Thoracic aorta (tissue), 2 donors: ENCODE data around the gene KLF6. TPM values are rescaled to one million over a fixed set of nuclear protein-coding genes. Genes with fewer than 3 reads are reported as not detected.
"Not testable (repeated sequence)": the region's sequence is repeated elsewhere in the genome, so short reads cannot be mapped to it uniquely, and the experiment has no call there.

Source experiments
- ATAC-seq: fragments of 150-250 bp; one replicate; pipeline ENCODE4 v1.8.0; 2017; ENCODE audit warnings: low read depth; ENCODE audit not compliant: insufficient number of reproducible peaks, low FRiP score
- DNase-seq: peaks from one replicate; pipeline ENCODE4 v3.0.0-alpha.2; 2020; ENCODE audit warnings: low spot score
- H3K27ac ChIP-seq, 2 donors: fragments of 200-600 bp; sonication (generic); 1 replicate in 1 of 2; 2 replicates in 1 of 2; pipeline ENCODE4 v1.5.1; 2016; ENCODE audit warnings: mild to moderate bottlenecking in 2 of 2, moderate library complexity in 2 of 2
- H3K27me3 ChIP-seq: fragments of 200-600 bp; sonication (generic); replicated peaks from 2 replicates; pipeline ENCODE4 v1.6.0; 2016; ENCODE audit warnings: mild to moderate bottlenecking; ENCODE audit not compliant: insufficient read depth
- H3K36me3 ChIP-seq: fragments of 200-600 bp; sonication (generic); one replicate; pipeline ENCODE4 v1.5.1; 2016
- H3K4me1 ChIP-seq, 2 donors: fragments of 200-600 bp; sonication (generic); 1 replicate in 1 of 2; 2 replicates in 1 of 2; pipeline versions ENCODE4 v1.5.1 to v1.6.0; 2016; ENCODE audit warnings: low read depth in 2 of 2, mild to moderate bottlenecking in 1 of 2; ENCODE audit not compliant: control insufficient read depth in 1 of 2
- H3K4me3 ChIP-seq: fragments of 200-600 bp; sonication (generic); 2 replicates; pipeline ENCODE4 v1.5.1; 2016; ENCODE audit warnings: mild to moderate bottlenecking
- H3K9me3 ChIP-seq: fragments of 200-600 bp; sonication (generic); 2 replicates; pipeline ENCODE4 v1.5.1; 2016
- CTCF ChIP-seq: fragments of 200-600 bp; sonication (generic); IDR thresholded peaks from one replicate; pipeline ENCODE4 v1.5.1; 2019; ENCODE audit warnings: antibody characterized with exemption
- total RNA-seq, 2 donors: library from RNA; depleted of rRNA; stranded (reverse); fragments of >200 nt; gene quantifications; one replicate each; pipeline versions ENCODE4 v1.1.0 to v1.2.3, GENCODE V29; 2016

Gene KLF6
- total RNA-seq, 2 donors from 2014 or later: 170 to 201 TPM

GRCh38 chr10:3734111-3734510 is 50.9 kb downstream of the KLF6 start:
- Histone ChIP-seq H3K4me1 (no peaks in the 10 kb centered on the region), H3K36me3 (no peaks in the 10 kb centered on the region), H3K9me3 (no peaks in the 10 kb centered on the region), H3K27ac (no peak overlapping the region), H3K4me3 (no peak overlapping the region), H3K27me3 (no peaks in the 10 kb centered on the region)
- ATAC-seq (no peak), DNase-seq (no peak)
- no peak for TF ChIP-seq CTCF

GRCh38 chr10:3732183-3732582 is 52.8 kb downstream of the KLF6 start:
- H3K36me3 ChIP-seq, H3K4me3 ChIP-seq, H3K4me1 ChIP-seq, H3K27me3 ChIP-seq, H3K27ac ChIP-seq, H3K9me3 ChIP-seq, DNase-seq, ATAC-seq: not testable (repeated sequence)

DNA sequence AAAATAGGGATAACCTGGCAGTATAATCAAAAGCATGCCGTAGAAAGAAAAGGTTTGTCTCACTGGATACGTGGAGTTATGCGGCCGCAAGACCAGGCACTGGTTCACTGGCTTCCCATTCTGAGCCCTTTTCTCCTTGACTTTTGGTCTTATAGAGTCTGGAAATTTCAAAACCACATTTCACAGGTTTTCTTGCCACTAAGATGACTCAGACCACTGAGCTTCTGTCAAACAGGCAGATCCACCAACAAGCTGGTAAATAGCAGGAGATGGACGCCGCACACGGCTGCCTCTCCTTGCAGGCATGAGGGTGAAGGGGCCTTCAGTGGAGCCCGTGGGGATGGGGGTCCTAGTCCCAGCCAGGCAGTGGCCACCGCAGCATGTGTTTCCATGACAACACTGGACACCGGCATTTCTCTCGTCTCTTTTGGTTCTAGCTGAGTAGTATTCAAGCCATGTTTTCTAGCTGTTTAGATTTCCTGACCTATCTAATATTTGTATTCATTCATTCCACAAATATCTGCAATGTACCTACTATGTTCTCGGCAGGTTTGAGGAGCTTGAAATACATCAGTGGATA is 55.5 kb downstream of the KLF6 start:
- DNase-seq: no peak
- Histone ChIP-seq H3K27ac (no peak overlapping the region), H3K9me3 (no peaks in the 10 kb centered on the region), H3K36me3 (no peaks in the 10 kb centered on the region), H3K4me1 (no peaks in the 10 kb centered on the region), H3K27me3 (no peaks in the 10 kb centered on the region), H3K4me3 (no peak overlapping the region)
- TF ChIP-seq CTCF: no peak
- ATAC-seq: no peak

GRCh38 chr10:3728563-3728962 is 56.4 kb downstream of the KLF6 start:
- H3K4me1 ChIP-seq: no peaks in the 10 kb centered on the region
- H3K9me3 ChIP-seq: no peaks in the 10 kb centered on the region
- no peak overlapping the region for H3K4me3 ChIP-seq
- H3K27me3 ChIP-seq: no peaks in the 10 kb centered on the region
- no peak for ATAC-seq
- no peaks in the 10 kb centered on the region for H3K36me3 ChIP-seq
- TF ChIP-seq CTCF: no peak
- no peak for DNase-seq
- H3K27ac ChIP-seq: no peak overlapping the region

- Histone ChIP-seq H3K36me3 (no peaks in the 10 kb centered on the region), H3K4me1 (no peaks in the 10 kb centered on the region), H3K4me3 (no peak overlapping the region), H3K9me3 (no peaks in the 10 kb centered on the region), H3K27me3 (no peaks in the 10 kb centered on the region), H3K27ac (no peak overlapping the region)
- ATAC-seq (no peak), DNase-seq (no peak)
- no peak for TF ChIP-seq CTCF
These were observed 57.7 kb downstream of the KLF6 start for GRCh38 chr10:3727268-3727667.
